ENCODE data around the gene TEAD2. TPM values are rescaled to one million over a fixed set of nuclear protein-coding genes. Genes with fewer than 3 reads are reported as not detected.
A peak's percentile ranks its signal among the peaks of the same experiment; 100 is the strongest.

Gene TEAD2
- total and polyA plus RNA-seq, 9 of the 15 experiments (the other 6 are each of a cell fraction or from before 2014, with no cell fraction given), result 1.6 to 27.0 (median 13.9) TPM

DNA sequence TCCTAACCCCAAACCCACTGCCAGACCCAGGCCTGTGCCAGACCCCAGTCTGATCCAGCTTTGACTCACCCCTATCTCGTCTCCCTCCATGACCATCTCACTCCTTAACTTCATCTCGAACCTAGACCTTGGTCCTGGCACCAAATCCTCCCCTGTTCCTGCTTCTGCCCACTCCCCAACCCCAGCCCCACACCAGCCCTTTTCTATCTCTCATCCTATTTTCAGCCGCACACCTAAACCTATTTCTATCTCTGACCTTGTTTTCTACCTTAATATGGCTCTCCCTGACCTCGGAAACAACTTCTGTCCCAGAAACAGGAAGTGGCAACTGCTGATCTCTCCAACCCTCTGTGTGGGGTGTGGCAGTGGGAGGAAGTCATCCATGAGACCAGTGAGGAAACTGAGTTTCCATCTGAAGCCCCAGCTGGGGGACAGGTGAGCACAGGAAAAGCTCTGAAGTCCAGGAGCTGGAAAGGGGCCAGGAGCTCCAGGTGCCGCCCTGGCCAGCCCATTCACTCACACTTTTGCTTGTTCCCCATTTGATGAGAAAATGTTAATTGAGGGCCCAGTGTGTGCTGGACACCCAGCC, 47.3 kb upstream of the TEAD2 start (continued):
- no peak for TF ChIP-seq YY1 (IDR thresholded peaks at IDR 0.05; ENCODE audit: borderline replicate concordance in 1 of 3, control insufficient read depth in 1 of 3, extremely low read depth in 1 of 3, insufficient read depth in 3 of 3, insufficient read length in 1 of 3, insufficient replicate concordance in 2 of 3, low read depth in 1 of 3, low read length in 2 of 3)
- 0 out of 2 replicates have a peak, but pooled peaks have one; percentile 53 for TF ChIP-seq NFIC (IDR thresholded peaks at IDR 0.05)
- no peak for TF ChIP-seq MECOM (CRISPR knock-in tag; IDR thresholded peaks at IDR 0.05)
- TF ChIP-seq, protein P1, sequence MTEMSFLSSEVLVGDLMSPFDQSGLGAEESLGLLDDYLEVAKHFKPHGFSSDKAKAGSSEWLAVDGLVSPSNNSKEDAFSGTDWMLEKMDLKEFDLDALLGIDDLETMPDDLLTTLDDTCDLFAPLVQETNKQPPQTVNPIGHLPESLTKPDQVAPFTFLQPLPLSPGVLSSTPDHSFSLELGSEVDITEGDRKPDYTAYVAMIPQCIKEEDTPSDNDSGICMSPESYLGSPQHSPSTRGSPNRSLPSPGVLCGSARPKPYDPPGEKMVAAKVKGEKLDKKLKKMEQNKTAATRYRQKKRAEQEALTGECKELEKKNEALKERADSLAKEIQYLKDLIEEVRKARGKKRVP (CRISPR knock-in tag; IDR thresholded peaks at IDR 0.05), result no peak
- peak; percentile 30; the same call in 1 of the 2 replicates for TF ChIP-seq OTX1 (CRISPR knock-in tag; IDR thresholded peaks at IDR 0.05)
- TF ChIP-seq, protein P2, sequence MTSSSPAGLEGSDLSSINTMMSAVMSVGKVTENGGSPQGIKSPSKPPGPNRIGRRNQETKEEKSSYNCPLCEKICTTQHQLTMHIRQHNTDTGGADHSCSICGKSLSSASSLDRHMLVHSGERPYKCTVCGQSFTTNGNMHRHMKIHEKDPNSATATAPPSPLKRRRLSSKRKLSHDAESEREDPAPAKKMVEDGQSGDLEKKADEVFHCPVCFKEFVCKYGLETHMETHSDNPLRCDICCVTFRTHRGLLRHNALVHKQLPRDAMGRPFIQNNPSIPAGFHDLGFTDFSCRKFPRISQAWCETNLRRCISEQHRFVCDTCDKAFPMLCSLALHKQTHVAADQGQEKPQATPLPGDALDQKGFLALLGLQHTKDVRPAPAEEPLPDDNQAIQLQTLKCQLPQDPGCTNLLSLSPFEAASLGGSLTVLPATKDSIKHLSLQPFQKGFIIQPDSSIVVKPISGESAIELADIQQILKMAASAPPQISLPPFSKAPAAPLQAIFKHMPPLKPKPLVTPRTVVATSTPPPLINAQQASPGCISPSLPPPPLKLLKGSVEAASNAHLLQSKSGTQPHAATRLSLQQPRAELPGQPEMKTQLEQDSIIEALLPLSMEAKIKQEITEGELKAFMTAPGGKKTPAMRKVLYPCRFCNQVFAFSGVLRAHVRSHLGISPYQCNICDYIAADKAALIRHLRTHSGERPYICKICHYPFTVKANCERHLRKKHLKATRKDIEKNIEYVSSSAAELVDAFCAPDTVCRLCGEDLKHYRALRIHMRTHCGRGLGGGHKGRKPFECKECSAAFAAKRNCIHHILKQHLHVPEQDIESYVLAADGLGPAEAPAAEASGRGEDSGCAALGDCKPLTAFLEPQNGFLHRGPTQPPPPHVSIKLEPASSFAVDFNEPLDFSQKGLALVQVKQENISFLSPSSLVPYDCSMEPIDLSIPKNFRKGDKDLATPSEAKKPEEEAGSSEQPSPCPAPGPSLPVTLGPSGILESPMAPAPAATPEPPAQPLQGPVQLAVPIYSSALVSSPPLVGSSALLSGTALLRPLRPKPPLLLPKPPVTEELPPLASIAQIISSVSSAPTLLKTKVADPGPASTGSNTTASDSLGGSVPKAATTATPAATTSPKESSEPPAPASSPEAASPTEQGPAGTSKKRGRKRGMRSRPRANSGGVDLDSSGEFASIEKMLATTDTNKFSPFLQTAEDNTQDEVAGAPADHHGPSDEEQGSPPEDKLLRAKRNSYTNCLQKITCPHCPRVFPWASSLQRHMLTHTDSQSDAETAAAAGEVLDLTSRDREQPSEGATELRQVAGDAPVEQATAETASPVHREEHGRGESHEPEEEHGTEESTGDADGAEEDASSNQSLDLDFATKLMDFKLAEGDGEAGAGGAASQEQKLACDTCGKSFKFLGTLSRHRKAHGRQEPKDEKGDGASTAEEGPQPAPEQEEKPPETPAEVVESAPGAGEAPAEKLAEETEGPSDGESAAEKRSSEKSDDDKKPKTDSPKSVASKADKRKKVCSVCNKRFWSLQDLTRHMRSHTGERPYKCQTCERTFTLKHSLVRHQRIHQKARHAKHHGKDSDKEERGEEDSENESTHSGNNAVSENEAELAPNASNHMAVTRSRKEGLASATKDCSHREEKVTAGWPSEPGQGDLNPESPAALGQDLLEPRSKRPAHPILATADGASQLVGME (CRISPR knock-in tag; IDR thresholded peaks at IDR 0.05), result peak; percentile 60; the same call in 1 of the 2 replicates
- TF ChIP-seq PHF20 (IDR thresholded peaks at IDR 0.05; ENCODE audit: partially characterized antibody), result peak; percentile 13
- peak; percentile 56 to 58; a peak in 3 of 4 replicates for TF ChIP-seq FOXK2 (conservative IDR thresholded peaks at IDR 0.05 in 1 of 2, IDR thresholded peaks at IDR 0.05 in 1 of 2; ENCODE audit: low read depth in 2 of 2)
- TF ChIP-seq, protein P3, sequence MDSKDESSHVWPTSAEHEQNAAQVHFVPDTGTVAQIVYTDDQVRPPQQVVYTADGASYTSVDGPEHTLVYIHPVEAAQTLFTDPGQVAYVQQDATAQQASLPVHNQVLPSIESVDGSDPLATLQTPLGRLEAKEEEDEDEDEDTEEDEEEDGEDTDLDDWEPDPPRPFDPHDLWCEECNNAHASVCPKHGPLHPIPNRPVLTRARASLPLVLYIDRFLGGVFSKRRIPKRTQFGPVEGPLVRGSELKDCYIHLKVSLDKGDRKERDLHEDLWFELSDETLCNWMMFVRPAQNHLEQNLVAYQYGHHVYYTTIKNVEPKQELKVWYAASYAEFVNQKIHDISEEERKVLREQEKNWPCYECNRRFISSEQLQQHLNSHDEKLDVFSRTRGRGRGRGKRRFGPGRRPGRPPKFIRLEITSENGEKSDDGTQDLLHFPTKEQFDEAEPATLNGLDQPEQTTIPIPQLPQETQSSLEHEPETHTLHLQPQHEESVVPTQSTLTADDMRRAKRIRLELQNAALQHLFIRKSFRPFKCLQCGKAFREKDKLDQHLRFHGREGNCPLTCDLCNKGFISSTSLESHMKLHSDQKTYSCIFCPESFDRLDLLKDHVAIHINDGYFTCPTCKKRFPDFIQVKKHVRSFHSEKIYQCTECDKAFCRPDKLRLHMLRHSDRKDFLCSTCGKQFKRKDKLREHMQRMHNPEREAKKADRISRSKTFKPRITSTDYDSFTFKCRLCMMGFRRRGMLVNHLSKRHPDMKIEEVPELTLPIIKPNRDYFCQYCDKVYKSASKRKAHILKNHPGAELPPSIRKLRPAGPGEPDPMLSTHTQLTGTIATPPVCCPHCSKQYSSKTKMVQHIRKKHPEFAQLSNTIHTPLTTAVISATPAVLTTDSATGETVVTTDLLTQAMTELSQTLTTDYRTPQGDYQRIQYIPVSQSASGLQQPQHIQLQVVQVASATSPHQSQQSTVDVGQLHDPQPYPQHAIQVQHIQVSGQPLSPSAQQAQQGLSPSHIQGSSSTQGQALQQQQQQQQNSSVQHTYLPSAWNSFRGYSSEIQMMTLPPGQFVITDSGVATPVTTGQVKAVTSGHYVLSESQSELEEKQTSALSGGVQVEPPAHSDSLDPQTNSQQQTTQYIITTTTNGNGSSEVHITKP (IDR thresholded peaks at IDR 0.05; ENCODE audit: partially characterized antibody), result no peak
- no peak for TF ChIP-seq CAMTA2 (CRISPR knock-in tag; conservative IDR thresholded peaks at IDR 0.05)
- peak; percentile 81 for TF ChIP-seq ELF4 (CRISPR knock-in tag; IDR thresholded peaks at IDR 0.05)
- TF ChIP-seq ARID1B (IDR thresholded peaks at IDR 0.05), result peak; percentile 41; the same call in 1 of the 2 replicates
- TF ChIP-seq KLF10 (CRISPR knock-in tag; IDR thresholded peaks at IDR 0.05), result no peak
- no peak for TF ChIP-seq PCBP1 (IDR thresholded peaks at IDR 0.05; ENCODE audit: low read depth, low read length, poor library complexity, severe bottlenecking)
- peak; percentile 48 for TF ChIP-seq TAF1 (IDR thresholded peaks at IDR 0.05; ENCODE audit: control insufficient read depth, extremely low read depth, insufficient read depth, low read length, severe bottlenecking)

Data from K562 (cell line).